ENCODE data around the gene VPS41.

Gene VPS41

GRCh38 chr7:38842746-38843145 lies 66.2 kb downstream of the VPS41 start:
- no peak for FAIRE-seq
- TF ChIP-seq SPI1 (IDR thresholded peaks at IDR 0.05; ENCODE audit: low read depth, low read length) = no peak
- TF ChIP-seq TAF1 (IDR thresholded peaks at IDR 0.05; ENCODE audit: low read depth, low read length) = no peak
- no peak for TF ChIP-seq PAX5 (IDR thresholded peaks at IDR 0.05; ENCODE audit: insufficient read depth, low read length, severe bottlenecking)
- no peak for TF ChIP-seq POLR2A (IDR thresholded peaks at IDR 0.05; ENCODE audit: low read depth, low read length)
- no peak for TF ChIP-seq POU2F2 (IDR thresholded peaks at IDR 0.05; ENCODE audit: low read depth, low read length)
- no peak for DNase-seq (ENCODE audit: insufficient read length, low spot score)

- no peak for TF ChIP-seq TAF1 (IDR thresholded peaks at IDR 0.05; ENCODE audit: low read depth, low read length)
- TF ChIP-seq POLR2AphosphoS5 (IDR thresholded peaks at IDR 0.05; ENCODE audit: low read depth, low read length) = no peak
- no peak for TF ChIP-seq POLR2A (IDR thresholded peaks at IDR 0.05; ENCODE audit: low read depth, low read length)
- TF ChIP-seq SPI1 (IDR thresholded peaks at IDR 0.05; ENCODE audit: low read depth, low read length) = no peak
- TF ChIP-seq POU2F2 (IDR thresholded peaks at IDR 0.05; ENCODE audit: low read depth, low read length) = no peak
- no peak for TF ChIP-seq PAX5 (IDR thresholded peaks at IDR 0.05; ENCODE audit: insufficient read depth, low read length, severe bottlenecking)
- DNase-seq (ENCODE audit: insufficient read length, low spot score) (no peak), FAIRE-seq (no peak)
Measured at GRCh38 chr7:38840736-38841460, 68.1 kb downstream of the VPS41 start.

- TF ChIP-seq SPI1 (IDR thresholded peaks at IDR 0.05; ENCODE audit: low read depth, low read length) (no peak), TAF1 (IDR thresholded peaks at IDR 0.05; ENCODE audit: low read depth, low read length) (no peak)
- DNase-seq (ENCODE audit: insufficient read length, low spot score) = no peak
- no peak for FAIRE-seq
Measured at GRCh38 chr7:38839851-38840250, 69.1 kb downstream of the VPS41 start.

- FAIRE-seq (no peak), DNase-seq (ENCODE audit: insufficient read length, low spot score) (no peak)
- TF ChIP-seq TAF1 (IDR thresholded peaks at IDR 0.05; ENCODE audit: low read depth, low read length) (no peak), POLR2A (IDR thresholded peaks at IDR 0.05; ENCODE audit: low read depth, low read length) (no peak), POLR2AphosphoS5 (IDR thresholded peaks at IDR 0.05; ENCODE audit: low read depth, low read length) (no peak), POU2F2 (IDR thresholded peaks at IDR 0.05; ENCODE audit: low read depth, low read length) (no peak), PAX5 (IDR thresholded peaks at IDR 0.05; ENCODE audit: insufficient read depth, low read length, severe bottlenecking) (no peak), SPI1 (IDR thresholded peaks at IDR 0.05; ENCODE audit: low read depth, low read length) (no peak)
Measured at GRCh38 chr7:38838725-38839385, 70.1 kb downstream of the VPS41 start.

- DNase-seq (ENCODE audit: insufficient read length, low spot score) (no peak), FAIRE-seq (no peak)
- no peak for TF ChIP-seq TAF1 (IDR thresholded peaks at IDR 0.05; ENCODE audit: low read depth, low read length)
- no peak for TF ChIP-seq POLR2A (IDR thresholded peaks at IDR 0.05; ENCODE audit: low read depth, low read length)
- no peak for TF ChIP-seq PAX5 (IDR thresholded peaks at IDR 0.05; ENCODE audit: insufficient read depth, low read length, severe bottlenecking)
- TF ChIP-seq SPI1 (IDR thresholded peaks at IDR 0.05; ENCODE audit: low read depth, low read length) = no peak
- TF ChIP-seq POLR2AphosphoS5 (IDR thresholded peaks at IDR 0.05; ENCODE audit: low read depth, low read length) = no peak
- TF ChIP-seq POU2F2 (IDR thresholded peaks at IDR 0.05; ENCODE audit: low read depth, low read length) = no peak
Measured at GRCh38 chr7:38834357-38834756, 74.6 kb downstream of the VPS41 start.

GRCh38 chr7:38833329-38833728 lies 75.7 kb downstream of the VPS41 start:
- FAIRE-seq = no peak
- TF ChIP-seq TAF1 (IDR thresholded peaks at IDR 0.05; ENCODE audit: low read depth, low read length) (no peak), POLR2A (IDR thresholded peaks at IDR 0.05; ENCODE audit: low read depth, low read length) (no peak), SPI1 (IDR thresholded peaks at IDR 0.05; ENCODE audit: low read depth, low read length) (no peak), POLR2AphosphoS5 (IDR thresholded peaks at IDR 0.05; ENCODE audit: low read depth, low read length) (no peak), POU2F2 (IDR thresholded peaks at IDR 0.05; ENCODE audit: low read depth, low read length) (no peak), PAX5 (IDR thresholded peaks at IDR 0.05; ENCODE audit: insufficient read depth, low read length, severe bottlenecking) (no peak)

GRCh38 chr7:38831259-38831996 lies 77.6 kb downstream of the VPS41 start:
- no peak for DNase-seq (ENCODE audit: insufficient read length, low spot score)
- FAIRE-seq = peak; percentile 9
- no peak for TF ChIP-seq POLR2A (IDR thresholded peaks at IDR 0.05; ENCODE audit: low read depth, low read length)
- TF ChIP-seq PAX5 (IDR thresholded peaks at IDR 0.05; ENCODE audit: insufficient read depth, low read length, severe bottlenecking) = no peak
- TF ChIP-seq TAF1 (IDR thresholded peaks at IDR 0.05; ENCODE audit: low read depth, low read length) = no peak
- TF ChIP-seq POU2F2 (IDR thresholded peaks at IDR 0.05; ENCODE audit: low read depth, low read length) = no peak
- no peak for TF ChIP-seq POLR2AphosphoS5 (IDR thresholded peaks at IDR 0.05; ENCODE audit: low read depth, low read length)
- TF ChIP-seq SPI1 (IDR thresholded peaks at IDR 0.05; ENCODE audit: low read depth, low read length) = no peak

More at GRCh38 chr7:38833329-38833728, 75.7 kb downstream of the VPS41 start:
- DNase-seq (ENCODE audit: insufficient read length, low spot score) = no peak

- no peak for TF ChIP-seq POU2F2 (IDR thresholded peaks at IDR 0.05; ENCODE audit: low read depth, low read length)
- TF ChIP-seq PAX5 (IDR thresholded peaks at IDR 0.05; ENCODE audit: insufficient read depth, low read length, severe bottlenecking) = no peak
- TF ChIP-seq POLR2A (IDR thresholded peaks at IDR 0.05; ENCODE audit: low read depth, low read length) = no peak
- no peak for TF ChIP-seq SPI1 (IDR thresholded peaks at IDR 0.05; ENCODE audit: low read depth, low read length)
- TF ChIP-seq TAF1 (IDR thresholded peaks at IDR 0.05; ENCODE audit: low read depth, low read length) = no peak
- TF ChIP-seq POLR2AphosphoS5 (IDR thresholded peaks at IDR 0.05; ENCODE audit: low read depth, low read length) = no peak
- FAIRE-seq (no peak), DNase-seq (ENCODE audit: insufficient read length, low spot score) (no peak)
Measured at GRCh38 chr7:38830826-38831225, 78.2 kb downstream of the VPS41 start.

GRCh38 chr7:38829488-38830165 lies 79.4 kb downstream of the VPS41 start:
- DNase-seq (ENCODE audit: insufficient read length, low spot score) (no peak), FAIRE-seq (no peak)
- TF ChIP-seq POLR2AphosphoS5 (IDR thresholded peaks at IDR 0.05; ENCODE audit: low read depth, low read length) (no peak), PAX5 (IDR thresholded peaks at IDR 0.05; ENCODE audit: insufficient read depth, low read length, severe bottlenecking) (no peak), POU2F2 (IDR thresholded peaks at IDR 0.05; ENCODE audit: low read depth, low read length) (no peak), POLR2A (IDR thresholded peaks at IDR 0.05; ENCODE audit: low read depth, low read length) (no peak), TAF1 (IDR thresholded peaks at IDR 0.05; ENCODE audit: low read depth, low read length) (no peak), SPI1 (IDR thresholded peaks at IDR 0.05; ENCODE audit: low read depth, low read length) (no peak)

All from GM12891 (cell line).